ENCODE results near the gene PAQR9.

GRCh38 chr3:143000528-143000927, 37.1 kb upstream of the PAQR9 start:
- no peak for TF ChIP-seq CTCF (IDR thresholded peaks at IDR 0.05)
- no peak for TF ChIP-seq POLR2A (IDR thresholded peaks at IDR 0.05)

Measured in lower leg skin (tissue), 3 donors.